ENCODE measurements around the gene CYP2R1. TPM values are rescaled to one million over a fixed set of nuclear protein-coding genes. Genes with fewer than 3 reads are reported as not detected.
A peak's percentile ranks its signal among the peaks of the same experiment; 100 is the strongest.

Gene CYP2R1, protein sequence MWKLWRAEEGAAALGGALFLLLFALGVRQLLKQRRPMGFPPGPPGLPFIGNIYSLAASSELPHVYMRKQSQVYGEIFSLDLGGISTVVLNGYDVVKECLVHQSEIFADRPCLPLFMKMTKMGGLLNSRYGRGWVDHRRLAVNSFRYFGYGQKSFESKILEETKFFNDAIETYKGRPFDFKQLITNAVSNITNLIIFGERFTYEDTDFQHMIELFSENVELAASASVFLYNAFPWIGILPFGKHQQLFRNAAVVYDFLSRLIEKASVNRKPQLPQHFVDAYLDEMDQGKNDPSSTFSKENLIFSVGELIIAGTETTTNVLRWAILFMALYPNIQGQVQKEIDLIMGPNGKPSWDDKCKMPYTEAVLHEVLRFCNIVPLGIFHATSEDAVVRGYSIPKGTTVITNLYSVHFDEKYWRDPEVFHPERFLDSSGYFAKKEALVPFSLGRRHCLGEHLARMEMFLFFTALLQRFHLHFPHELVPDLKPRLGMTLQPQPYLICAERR
- 17.3 TPM for total RNA-seq

DNA sequence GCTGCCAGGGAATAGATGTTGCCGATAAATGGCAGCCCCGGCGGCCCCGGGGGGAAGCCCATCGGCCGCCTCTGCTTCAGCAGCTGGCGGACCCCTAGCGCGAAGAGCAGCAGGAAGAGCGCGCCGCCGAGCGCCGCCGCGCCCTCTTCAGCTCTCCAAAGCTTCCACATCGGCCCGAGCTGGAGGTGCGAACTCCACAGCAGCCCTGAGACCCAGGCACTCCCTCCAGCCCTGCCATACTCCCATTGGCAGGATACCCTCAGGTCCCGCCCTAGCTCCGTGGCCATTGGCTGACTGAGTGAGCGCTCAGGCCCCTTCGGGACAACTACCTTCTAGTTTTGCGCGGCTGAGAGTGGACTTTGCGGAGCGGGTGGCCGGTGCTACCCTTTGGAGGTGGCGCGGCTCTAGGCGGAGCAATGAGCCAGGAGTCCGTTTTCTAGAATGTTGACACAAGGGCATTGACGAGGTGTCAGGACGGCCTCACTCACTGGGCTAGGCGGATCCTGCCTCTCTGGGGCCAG is at the start of gene CYP2R1:
TSS of gene CYP2R1 (minus strand) at position 196 of the 521 bp plus-strand sequence. CDS start at position 170, 26 bp downstream.
- DNase-seq (ENCODE audit: low spot score) = peak; percentile 97

DNA sequence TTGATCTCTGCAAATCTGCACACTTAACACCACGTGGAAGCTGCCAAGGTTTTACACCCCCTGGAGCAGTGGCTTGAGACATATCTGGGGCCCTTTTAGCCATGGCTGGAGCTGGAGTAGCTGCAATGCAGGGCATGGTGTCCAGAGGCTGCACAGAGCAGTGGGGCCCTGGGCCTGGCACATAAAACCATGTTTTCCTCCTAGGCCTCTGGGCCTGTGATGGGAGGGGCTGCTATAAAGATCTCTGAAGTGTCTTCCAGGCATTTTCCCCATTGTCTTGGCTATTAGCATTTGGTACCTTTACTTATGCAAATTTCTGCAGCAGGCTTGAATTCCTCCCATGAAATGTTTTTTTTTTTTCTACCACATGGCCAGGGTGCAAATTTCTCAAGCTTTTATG is 46.9 kb upstream of the CYP2R1 start:
- DNase-seq (ENCODE audit: low spot score) = no peak

DNA sequence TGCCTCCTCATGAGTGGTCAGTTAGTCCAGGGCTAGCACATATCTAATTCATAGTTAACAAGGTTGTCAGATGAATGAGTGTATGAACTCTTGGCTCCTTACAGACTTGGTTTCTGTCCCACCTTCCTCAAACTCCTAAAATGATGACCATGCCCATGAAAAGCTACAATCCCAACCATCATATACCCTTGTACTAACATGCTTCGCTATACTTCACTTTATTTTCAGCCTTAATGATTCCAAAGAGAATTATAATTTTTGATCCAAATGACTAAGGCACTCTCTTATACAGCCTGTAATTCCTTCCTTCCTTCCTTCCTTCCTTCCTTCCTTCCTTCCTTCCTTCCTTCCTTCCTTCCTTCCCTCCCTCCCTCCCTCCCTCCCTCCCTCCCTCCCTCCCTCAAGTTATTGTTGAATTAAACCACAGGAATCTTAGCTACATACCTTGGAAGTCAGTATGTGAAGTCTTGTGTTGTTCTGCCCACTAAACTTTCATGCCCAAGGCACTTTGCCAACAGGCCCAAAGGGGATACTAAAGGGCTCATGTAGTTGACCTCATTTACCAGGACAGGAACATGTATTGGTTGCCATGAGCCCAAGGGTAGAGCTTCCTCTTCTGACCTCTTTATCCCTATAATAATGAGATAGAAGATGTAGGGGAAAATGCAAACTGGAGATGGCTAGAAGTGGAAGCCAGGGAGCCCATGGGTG is 42.8 kb upstream of the CYP2R1 start:
- no peak for DNase-seq (ENCODE audit: low spot score)

DNA sequence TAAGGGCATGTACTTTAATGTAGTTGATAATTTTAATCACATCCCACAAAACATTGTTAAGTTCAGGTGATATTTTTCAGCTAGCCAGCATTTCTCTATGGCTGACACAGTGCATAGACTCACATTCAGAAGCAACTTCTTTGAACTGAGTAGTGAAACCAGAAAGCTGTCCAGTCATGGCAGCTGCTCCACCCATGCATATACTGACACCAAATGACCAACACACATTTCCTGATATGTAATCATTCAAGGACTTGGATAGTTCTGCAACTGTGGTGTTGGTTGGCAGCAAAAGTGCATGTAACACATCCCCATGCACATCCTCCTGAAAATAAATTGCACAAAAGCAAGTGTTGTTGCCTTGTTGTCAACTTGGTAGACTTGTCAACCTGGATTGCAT is 40.4 kb upstream of the CYP2R1 start:
- DNase-seq (ENCODE audit: low spot score) = no peak

DNA sequence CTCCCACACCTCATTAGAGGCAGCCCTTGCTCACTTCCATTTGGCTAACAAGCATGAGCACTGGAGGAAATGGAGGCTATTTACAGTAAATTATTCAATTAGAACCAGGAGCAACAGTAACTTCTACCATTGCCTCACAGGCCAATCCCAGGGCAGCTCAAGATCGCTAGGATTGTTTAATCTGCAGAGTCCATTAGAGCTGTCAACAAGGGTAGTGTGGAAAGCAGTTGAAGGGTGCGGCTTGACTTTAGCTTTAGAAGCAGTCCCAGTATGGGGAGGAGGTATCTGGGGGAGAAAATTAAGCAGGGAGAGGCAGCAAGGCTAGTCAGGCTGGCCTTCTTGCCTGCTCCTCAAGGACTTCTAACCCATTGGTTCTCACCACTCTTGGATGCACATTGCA is 38.3 kb upstream of the CYP2R1 start:
- no peak for DNase-seq (ENCODE audit: low spot score)

DNA sequence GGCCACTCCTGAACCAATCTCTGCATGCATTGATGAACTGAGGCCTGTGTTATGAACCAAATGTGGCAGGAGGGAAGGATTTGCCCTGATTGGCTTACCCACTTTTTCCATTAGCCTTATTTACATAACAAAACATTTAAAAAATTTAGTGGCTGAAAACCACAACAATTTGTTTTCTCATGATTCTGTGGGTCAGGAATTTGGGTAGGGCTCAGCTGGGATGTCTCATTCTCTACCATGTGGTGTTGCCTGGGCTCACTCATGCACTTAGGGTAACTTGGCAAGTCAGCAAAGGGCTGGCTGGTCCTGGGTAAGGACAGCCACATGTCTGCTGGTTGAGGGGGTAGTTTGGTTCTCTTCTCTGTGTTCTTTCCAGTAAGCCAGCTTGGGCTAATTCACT is 35.1 kb upstream of the CYP2R1 start:
- no peak for DNase-seq (ENCODE audit: low spot score)

DNA sequence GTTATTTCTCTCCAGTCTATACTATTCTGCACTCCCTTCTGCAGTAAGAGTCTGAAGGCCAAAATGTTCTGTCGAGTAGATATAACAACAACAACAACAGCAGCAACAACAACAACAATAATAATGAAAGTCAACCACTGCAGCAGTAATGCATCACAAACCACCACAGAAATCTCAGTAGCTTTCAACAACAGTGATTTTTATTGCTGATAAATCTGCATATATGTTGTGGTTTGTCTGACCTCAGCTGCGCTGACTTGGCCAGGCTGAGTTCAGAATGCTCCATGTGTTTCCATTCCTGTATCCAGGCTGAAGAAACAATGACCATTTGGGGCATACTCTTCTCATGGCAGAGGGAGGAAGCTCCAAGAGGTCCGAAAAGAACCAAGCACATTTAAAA is 32.3 kb upstream of the CYP2R1 start:
- DNase-seq (ENCODE audit: low spot score) = no peak

DNA sequence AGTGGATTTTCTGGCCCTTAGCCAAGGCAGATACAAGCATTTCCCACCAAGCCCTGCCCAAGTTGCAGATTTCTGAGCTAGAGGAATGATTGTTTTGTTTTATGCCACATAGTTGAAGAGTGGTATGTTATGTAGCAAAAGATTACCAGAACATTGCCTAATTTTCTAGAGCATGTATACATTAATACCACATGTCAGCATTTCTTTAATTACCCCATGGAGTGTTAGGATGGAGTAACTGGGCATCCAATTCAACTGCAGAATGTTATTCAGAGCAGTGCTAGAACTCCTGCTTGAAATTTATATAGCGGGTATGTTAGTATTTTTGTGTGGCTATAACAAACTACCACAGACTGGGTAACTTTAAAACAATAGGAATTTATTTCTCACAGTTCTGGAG is 24.4 kb upstream of the CYP2R1 start:
- DNase-seq (ENCODE audit: low spot score) = no peak

DNA sequence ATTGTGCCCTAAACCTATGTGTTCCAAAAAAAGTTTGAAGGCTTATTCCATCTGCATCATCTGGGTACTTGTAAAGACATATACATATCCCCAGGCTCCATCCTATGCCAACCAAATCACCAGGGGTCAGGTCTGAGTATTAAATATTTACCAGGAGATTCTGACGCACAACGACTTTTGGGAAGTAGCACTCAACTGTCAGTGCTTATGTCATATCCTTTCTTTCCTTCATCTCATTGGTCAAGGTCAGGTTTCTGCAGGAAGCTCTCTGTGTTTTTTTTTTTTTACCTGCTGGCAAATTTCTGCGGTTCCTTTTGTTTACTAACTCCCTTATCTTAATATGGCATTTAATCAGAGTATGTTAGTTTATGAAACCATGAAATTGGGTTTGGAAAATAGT is 22.5 kb upstream of the CYP2R1 start:
- DNase-seq (ENCODE audit: low spot score) = no peak

DNA sequence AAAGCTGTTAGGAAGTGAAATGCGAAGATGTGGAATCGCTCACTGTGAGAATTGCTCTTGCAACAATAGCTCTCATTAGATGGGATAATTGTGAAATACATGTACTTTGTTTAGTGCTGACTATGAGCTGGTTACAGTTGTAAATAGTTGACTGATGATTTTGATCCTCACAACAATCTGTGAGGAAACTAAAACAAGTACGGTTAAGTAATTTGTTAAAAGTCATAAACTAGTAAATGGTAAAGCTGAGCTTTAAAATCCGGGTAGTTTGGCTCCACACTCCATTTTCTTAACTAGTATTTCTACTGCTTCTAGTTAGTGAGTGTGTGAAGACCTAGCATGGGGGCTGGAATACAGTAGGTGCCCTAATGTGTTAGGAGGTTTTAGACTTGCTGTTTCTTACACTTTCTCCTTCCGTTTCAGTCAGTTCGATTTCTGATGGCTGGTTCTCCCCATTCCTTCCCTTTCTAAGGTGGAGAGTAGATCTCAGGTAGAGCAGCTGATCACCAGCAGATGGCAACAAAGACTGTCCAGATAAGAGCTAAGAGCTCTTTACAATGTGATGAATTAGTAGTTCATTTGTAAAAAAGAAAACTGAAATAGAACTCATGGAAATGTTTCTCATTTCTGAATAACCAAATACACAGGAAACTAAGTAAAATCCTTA is 16.3 kb upstream of the CYP2R1 start:
- DNase-seq (ENCODE audit: low spot score) = no peak

DNA sequence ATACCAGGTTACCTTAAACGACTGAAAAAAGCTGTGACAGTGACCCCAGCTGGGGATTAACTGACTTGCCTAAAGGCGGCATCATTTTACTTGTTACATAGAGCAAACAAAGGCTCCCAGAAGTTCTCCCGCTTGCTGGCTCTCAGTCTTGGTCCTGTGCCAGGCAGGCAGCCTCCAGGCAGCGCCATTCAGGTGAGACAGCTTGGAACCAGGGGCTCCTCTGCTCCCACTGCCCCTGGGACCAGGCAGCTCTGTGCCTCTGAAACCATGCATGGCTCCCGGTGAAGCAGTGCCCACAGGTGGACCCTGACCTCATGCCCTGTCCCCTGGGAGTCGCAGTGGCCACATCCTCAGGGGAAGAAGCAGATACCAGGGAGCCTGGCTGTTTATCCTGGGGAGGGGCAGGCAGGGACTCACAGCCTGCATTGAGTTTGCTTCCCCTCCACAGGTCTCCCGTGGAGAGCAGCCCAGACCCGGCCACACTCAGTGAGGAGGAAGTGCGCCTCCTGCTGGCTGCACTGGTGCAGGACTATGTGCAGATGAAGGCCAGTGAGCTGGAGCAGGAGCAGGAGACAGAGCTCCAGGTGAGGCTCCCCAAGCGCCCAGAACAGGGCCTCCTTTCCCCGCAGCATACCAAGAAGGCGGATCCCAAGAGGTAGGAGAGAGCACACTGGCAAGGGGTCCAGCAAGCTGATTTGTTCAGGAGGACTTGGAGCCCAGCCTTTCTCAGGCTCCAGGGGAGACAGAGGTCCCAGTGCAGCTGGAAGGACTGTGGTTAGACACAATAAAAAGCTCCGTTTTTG is 15.6 kb upstream of the CYP2R1 start:
- DNase-seq (ENCODE audit: low spot score) = peak; percentile 77

DNA sequence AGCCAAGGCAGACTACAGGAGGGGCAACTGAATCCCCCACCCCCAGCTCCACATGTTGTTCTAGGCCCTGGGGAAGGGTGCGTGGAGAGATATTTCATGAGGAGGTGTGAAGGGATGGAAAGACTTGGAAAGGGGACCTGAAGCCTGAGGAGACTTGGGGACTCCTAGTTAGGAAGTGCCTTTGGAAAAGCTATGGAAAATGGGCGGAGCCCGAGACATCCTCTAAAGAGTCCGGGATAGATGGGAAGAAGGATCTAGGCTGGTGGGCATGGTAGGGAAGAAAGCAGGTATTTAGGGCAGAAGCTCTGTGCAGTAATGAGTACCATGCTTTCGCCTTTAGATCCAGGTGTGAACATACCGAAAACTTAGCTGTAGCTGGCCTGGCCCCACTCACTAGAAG is 15.0 kb upstream of the CYP2R1 start:
- DNase-seq (ENCODE audit: low spot score) = no peak

DNA sequence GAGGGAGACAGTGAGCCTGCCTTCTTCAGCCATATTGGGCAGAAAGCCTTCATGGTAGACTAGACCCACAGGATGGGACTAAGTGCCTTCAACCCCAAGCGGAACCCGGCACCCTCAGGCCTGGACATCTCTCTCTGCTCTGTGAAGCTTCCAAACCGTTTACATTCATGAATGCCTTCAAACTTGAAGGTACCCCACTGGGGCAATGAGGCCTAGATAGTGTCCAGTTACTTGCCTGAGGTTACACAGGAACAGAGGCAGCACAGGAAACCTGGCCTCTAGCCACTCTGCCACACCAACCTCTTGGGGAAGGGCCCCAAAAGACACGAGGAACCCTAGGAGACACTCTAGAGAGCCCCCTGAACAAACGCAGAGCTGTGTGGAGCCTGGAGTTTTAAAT is 14.5 kb upstream of the CYP2R1 start:
- DNase-seq (ENCODE audit: low spot score) = no peak

DNA sequence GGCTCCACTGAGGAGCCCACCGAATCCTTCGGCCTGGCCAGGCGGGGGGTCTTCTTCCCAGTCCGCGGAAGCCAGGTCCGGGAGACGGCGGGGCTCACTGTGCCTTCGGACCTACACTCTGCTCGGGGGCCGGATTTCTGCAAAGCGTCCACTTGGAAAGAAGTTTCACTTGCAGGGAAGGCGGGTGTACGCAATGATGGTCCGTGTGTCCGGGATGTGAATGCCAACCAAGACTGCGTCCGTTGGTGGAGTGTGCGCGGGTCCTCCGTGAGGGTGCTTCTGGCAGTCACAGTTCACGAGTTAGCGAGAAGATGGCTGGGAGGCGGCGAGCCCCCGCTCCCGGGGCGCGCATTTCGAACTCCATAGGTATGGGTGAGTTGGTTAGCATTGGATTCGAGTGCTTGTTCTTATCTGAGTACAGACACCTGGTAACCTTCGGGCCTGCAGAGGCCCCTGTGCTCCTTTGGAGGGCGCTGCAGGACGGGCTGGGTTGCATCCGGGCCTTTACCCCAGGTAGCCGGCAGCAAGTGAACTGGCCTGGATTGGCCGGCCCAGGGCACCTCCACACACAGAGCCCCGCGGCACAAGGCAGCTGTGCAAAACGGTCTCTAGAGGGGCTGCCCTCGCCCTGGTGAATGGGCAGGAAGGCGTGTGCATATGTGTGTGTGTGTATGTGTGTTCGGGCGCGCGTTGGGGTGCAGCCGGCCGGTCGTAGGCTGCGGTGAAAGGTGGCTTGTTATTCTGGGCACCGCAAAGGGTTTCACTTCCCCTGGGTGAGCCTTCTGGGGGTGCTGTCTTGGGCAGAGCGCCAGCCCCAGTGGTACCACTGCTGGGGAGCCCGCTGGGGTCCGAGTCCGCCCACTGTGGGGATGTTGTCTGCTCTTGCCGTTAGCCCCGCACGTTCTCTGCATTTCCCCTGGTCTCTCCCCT is 13.3 kb upstream of the CYP2R1 start:
- peak; percentile 46 for DNase-seq (ENCODE audit: low spot score)

DNA sequence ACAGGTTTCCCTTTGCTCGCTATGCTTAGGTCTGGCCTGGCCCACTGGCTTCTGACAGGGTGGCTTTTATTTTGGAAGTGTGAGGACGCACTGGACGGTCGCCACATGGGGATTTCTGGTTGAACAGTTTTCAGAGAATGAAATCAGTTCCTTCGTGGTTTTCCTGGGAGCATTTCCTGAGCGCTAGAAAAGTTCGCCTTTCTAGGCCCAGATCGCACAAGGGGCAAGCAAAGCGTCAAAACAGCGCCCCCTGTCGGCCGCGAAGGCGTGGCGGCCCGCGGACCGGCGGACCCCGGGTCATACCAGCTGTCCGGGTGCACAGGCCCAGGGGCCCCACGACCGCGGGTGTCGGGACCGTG is 12.7 kb upstream of the CYP2R1 start:
- peak; percentile 86 for DNase-seq (ENCODE audit: low spot score)

DNA sequence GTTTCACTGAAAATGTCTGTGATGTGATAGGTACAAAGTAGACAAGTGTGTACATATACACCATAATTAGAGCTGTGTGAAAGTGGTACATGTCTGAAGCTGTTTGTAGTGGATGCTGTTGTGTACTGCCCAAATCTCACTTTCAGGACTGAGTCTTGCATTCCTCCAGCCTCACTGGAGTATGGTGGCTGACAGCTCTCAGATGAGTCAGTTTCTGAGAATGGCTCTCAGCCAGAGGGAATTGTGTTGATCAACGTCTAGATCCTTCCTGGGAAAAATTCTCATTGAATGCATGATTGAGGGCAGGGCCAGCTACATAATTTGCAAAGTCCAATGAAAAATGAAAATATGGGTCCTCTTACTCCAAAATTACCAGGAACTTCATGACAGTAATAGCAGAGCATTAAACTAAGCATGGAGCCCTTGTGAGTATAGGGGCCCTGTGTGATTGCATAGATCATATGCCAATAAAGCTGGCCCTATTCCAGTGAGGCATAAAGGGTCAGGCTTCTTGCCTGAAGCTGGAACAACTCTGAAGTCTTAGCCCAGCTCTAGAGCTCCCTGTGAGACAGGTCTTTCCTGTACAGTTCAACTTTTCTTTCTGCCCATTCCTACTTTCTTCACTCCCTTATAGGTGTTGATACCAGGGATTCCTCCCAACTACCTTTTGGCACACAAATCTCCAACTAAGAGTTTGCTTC is 10.8 kb upstream of the CYP2R1 start:
- DNase-seq (ENCODE audit: low spot score) = no peak

DNA sequence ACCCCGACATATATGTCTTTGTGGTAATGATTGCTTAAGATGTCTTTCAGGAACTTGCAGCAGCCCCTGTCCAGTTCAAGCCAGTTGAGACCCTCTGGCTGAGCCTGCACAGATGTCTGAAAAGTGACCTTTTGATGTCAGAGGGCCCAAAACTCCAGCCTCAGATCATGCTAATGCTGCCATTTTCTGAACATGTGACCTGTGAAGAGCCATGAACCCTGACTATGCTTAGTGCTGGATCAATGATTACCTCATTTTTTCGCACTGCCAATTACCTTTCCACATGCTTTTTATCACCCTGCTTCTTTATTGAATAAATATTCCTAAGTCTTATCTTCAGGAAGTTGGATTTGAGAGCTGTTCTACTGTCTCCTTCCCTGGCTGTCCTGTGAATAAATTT is 6.9 kb upstream of the CYP2R1 start:
- DNase-seq (ENCODE audit: low spot score) = no peak

DNA sequence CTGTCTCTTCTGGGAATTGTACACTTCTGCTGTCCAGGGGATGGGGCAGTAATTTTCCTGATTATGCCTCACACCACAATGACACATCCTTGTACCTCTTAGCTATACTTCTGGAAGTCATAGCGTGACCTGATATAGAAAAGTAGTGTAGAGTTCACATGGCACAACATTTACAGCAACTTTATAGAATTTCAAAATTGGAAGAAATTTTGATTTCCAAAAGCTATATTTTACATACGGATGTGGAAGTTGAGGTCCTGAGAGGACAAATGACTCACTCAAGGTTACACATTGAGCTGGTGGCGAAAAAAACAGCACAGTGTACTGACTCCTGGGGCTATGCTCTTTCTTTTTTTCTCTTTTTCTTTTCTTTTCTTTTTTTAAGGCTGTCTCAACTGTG is 6.3 kb upstream of the CYP2R1 start:
- no peak for DNase-seq (ENCODE audit: low spot score)

DNA sequence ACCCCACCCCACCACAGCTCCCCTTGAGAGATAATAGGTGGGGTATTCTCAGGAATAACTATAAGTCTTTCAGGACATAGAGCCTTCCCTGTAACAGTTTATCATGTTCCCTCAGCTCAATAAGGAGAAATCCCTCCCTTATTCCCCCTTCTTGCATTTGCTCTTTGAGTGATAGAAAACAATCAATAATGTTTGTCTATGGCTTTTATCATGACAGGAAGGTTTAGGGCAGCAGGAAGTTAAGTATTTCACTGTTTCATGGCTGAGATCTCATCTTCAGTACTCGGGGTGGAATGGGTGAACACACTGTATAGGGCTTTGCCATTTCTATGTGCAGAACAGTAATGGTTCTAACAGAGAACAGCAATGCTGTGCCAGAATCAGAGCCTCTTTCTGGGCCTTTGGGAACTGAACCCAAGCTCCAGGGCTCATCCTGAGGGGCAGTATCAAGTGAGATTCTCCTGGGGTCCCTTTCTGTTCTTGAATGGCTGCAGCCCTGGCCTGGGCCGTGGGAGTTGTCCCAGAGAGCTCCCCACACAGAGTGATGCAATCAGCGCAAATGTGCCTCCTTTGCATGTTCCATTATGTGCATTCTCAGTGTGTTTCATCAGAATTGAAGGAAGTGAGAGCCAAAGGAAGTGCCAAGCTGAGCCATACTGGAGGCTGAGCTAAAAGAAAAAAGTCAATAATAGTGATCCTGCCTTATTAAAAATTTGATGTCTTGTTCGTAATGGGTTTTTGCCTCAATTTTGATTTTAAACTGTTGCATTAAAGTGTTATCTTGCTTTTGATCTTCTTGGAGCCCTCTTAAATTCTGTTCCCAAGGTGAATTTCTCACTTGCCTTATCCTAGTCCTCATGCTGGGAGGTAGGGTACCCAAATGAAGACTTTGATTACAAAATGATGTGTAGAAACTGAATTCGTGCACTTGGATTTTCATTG is 2.9 kb upstream of the CYP2R1 start:
- DNase-seq (ENCODE audit: low spot score) = no peak
